Natural killer cell (primary cell): ENCODE results near the gene KIF2A. TPM values are rescaled to one million over a fixed set of nuclear protein-coding genes. Genes with fewer than 3 reads are reported as not detected.

Experiments used
- ATAC-seq, 3 donors: fragments of 150-1000 bp in 2 of 3; fragments of 200-7000 bp in 1 of 3; cut with Tn5 transposase; 1 replicate in 1 of 3; 2 replicates in 2 of 3; pipeline ENCODE4 v1.10.0; 2021; ENCODE audit warnings: mild to moderate bottlenecking in 2 of 3, moderate library complexity in 2 of 3
- DNase-seq, 2 donors: peaks; one replicate each; pipeline versions ENCODE4 v3.0.0 to v3.0.0-alpha.2; 2013 to 2021; ENCODE audit warnings: mixed read lengths in 1 of 2
- H3K27ac ChIP-seq: one replicate; pipeline ENCODE4 v1.5.1; 2013; ENCODE audit warnings: mild to moderate bottlenecking, low read length
- H3K27me3 ChIP-seq: one replicate; pipeline ENCODE4 v1.6.1; 2013; ENCODE audit warnings: low read length; ENCODE audit not compliant: control insufficient read depth, insufficient read depth
- H3K36me3 ChIP-seq: one replicate; pipeline ENCODE4 v1.6.1; 2013; ENCODE audit warnings: low read length; ENCODE audit not compliant: control insufficient read depth, insufficient read depth
- H3K4me1 ChIP-seq: one replicate; pipeline ENCODE4 v1.6.1; 2013; ENCODE audit warnings: low read length; ENCODE audit not compliant: control insufficient read depth, insufficient read depth
- H3K4me3 ChIP-seq: one replicate; pipeline ENCODE4 v1.5.1; 2013; ENCODE audit warnings: low read length
- H3K9me3 ChIP-seq: one replicate; pipeline ENCODE4 v1.6.1; 2013; ENCODE audit warnings: low read length; ENCODE audit not compliant: control insufficient read depth, insufficient read depth
- H3K27ac Mint-ChIP-seq, 2 donors: one replicate each; pipeline ENCODE4 v1.8.0; 2022; ENCODE audit warnings: mild to moderate bottlenecking in 2 of 2, mixed read lengths in 2 of 2, moderate library complexity in 1 of 2
- H3K27me3 Mint-ChIP-seq, 2 donors: one replicate each; pipeline ENCODE4 v1.8.0; 2022; ENCODE audit warnings: low read depth in 2 of 2, mixed read lengths in 2 of 2
- H3K36me3 Mint-ChIP-seq: one replicate; pipeline ENCODE4 v1.8.0; 2022; ENCODE audit warnings: mixed read lengths
- H3K4me1 Mint-ChIP-seq, 2 donors: one replicate each; pipeline ENCODE4 v1.8.0; 2022; ENCODE audit warnings: mixed read lengths in 2 of 2
- H3K4me3 Mint-ChIP-seq: one replicate; pipeline ENCODE4 v1.8.0; 2022; ENCODE audit warnings: mild to moderate bottlenecking, moderate library complexity, mixed read lengths
- H3K9me3 Mint-ChIP-seq, 2 donors: one replicate each; pipeline ENCODE4 v1.8.0; 2022; ENCODE audit warnings: mixed read lengths in 2 of 2
- CTCF ChIP-seq: fragments of 200-600 bp; IDR thresholded peaks from one replicate; pipeline ENCODE4 v1.8.0; 2022; ENCODE audit warnings: antibody characterized with exemption
- WGBS: methylation state at CpG from one replicate; pipeline ENCODE4 v1.1.7; 2013; ENCODE audit warnings: missing lambda C conversion rate; ENCODE audit not compliant: insufficient coverage; 5-methylcytosine and 5-hydroxymethylcytosine counted together
- intact Hi-C: fragments of 100-400 bp; cut with micrococcal nuclease; formaldehyde crosslinking; loops from one replicate; pipeline ENCODE4 v1.14.2; 2022
- total RNA-seq, 4 donors: library from RNA; stranded (reverse); fragments of 120-200 nt in 1 of 4; gene quantifications; one replicate each; pipeline versions ENCODE4 v1.2.3 to v1.2.4, GENCODE V29; 2013 to 2022

The KIF2A gene
- total RNA-seq, 3 donors from 2014 or later (not counting 1 experiment from before 2014, with no cell fraction given), result 80.4 to 95.2 (median 80.6) TPM

GRCh38 chr5:62343428-62343827 is 37.4 kb downstream of the KIF2A start:
- Mint-ChIP-seq H3K27me3 (no peaks in the 10 kb centered on the region), H3K4me1 (peaks cover 43 to 53% of the 10 kb centered on the region in 2 donors), H3K36me3 (no peaks in the 10 kb centered on the region), H3K9me3 (no peaks in the 10 kb centered on the region), H3K27ac (peak overlapping the region; percentile 69 to 79), H3K4me3 (peak overlapping the region; percentile 58)
- H3K27ac ChIP-seq, result no peak overlapping the region
- peaks cover 18% of the 10 kb centered on the region for H3K4me1 ChIP-seq
- TF ChIP-seq CTCF, result no peak
- no peak for ATAC-seq
- 90% methylated on average over 1 of the region's 1 CpG for whole genome bisulfite sequencing
- peaks cover 8% of the 10 kb centered on the region for H3K36me3 ChIP-seq
- no peak for DNase-seq
- no peaks in the 10 kb centered on the region for H3K27me3 ChIP-seq
- no peak overlapping the region for H3K4me3 ChIP-seq
- no peaks in the 10 kb centered on the region for H3K9me3 ChIP-seq
- intact Hi-C loops, result loop anchor here (5.0 kb wide), 1 partner anchor 36 kb away; the partner anchor contains the start of gene KIF2A

GRCh38 chr5:62346748-62347147 is 40.7 kb downstream of the KIF2A start:
- H3K27ac ChIP-seq, result no peak overlapping the region
- H3K27me3 Mint-ChIP-seq, result no peaks in the 10 kb centered on the region
- ATAC-seq (no peak), DNase-seq (no peak)
- no peak overlapping the region for H3K4me3 Mint-ChIP-seq
- intact Hi-C loops, result no loop called here
- H3K36me3 Mint-ChIP-seq, result no peaks in the 10 kb centered on the region
- H3K9me3 ChIP-seq, result no peaks in the 10 kb centered on the region
- H3K27me3 ChIP-seq, result no peaks in the 10 kb centered on the region
- H3K9me3 Mint-ChIP-seq, result no peaks in the 10 kb centered on the region
- peaks cover 31% of the 10 kb centered on the region for H3K36me3 ChIP-seq
- H3K27ac Mint-ChIP-seq, result peak overlapping the region; percentile 30 to 82
- 100% methylated on average over 1 of the region's 2 CpGs for WGBS
- no peak overlapping the region for H3K4me3 ChIP-seq
- TF ChIP-seq CTCF, result no peak
- peaks cover 12% of the 10 kb centered on the region for H3K4me1 ChIP-seq
- H3K4me1 Mint-ChIP-seq, result peaks cover 31 to 36% of the 10 kb centered on the region in 2 donors

GRCh38 chr5:62347928-62348327 is 41.9 kb downstream of the KIF2A start:
- no peak for TF ChIP-seq CTCF
- H3K4me1 Mint-ChIP-seq, result peaks cover 21 to 26% of the 10 kb centered on the region in 2 donors
- 100% methylated on average over 1 of the region's 1 CpG for WGBS
- intact Hi-C loops, result no loop called here
- H3K4me1 ChIP-seq, result peaks cover under 1% of the 10 kb centered on the region
- H3K27me3 ChIP-seq, result no peaks in the 10 kb centered on the region
- no peaks in the 10 kb centered on the region for H3K9me3 ChIP-seq
- ATAC-seq, result no peak
- DNase-seq, result no peak
- no peak overlapping the region for H3K4me3 Mint-ChIP-seq
- no peaks in the 10 kb centered on the region for H3K36me3 Mint-ChIP-seq
- H3K9me3 Mint-ChIP-seq, result no peaks in the 10 kb centered on the region
- no peak overlapping the region for H3K27ac ChIP-seq
- H3K27ac Mint-ChIP-seq, result peak overlapping the region; percentile 37 to 82
- peaks cover 40% of the 10 kb centered on the region for H3K36me3 ChIP-seq
- H3K4me3 ChIP-seq, result no peak overlapping the region
- H3K27me3 Mint-ChIP-seq, result no peaks in the 10 kb centered on the region
